Measurements from ENCODE around the gene GLT8D2.

GRCh38 chr12:103986829-103987228 is 63.2 kb downstream of the GLT8D2 start:
- TF ChIP-seq CTCF (IDR thresholded peaks at IDR 0.05) (no peak), POLR2A (IDR thresholded peaks at IDR 0.05) (no peak)

Data from testis (tissue), 2 donors.